WI38 (cell line): ENCODE results near the gene TFDP2.
A peak's percentile ranks its signal among the peaks of the same experiment; 100 is the strongest.
"Not testable (repeated sequence)": the region's sequence is repeated elsewhere in the genome, so short reads cannot be mapped to it uniquely, and the experiment has no call there.

Experiments
- H3K4me3 ChIP-seq: 2 replicates; pipeline ENCODE4 v1.5.1; 2011; ENCODE audit warnings: low read depth, mild to moderate bottlenecking, control low read depth, low read length
- CTCF ChIP-seq: IDR thresholded peaks from 2 replicates; pipeline ENCODE4 v1.5.1; 2012; ENCODE audit warnings: low read depth, mild to moderate bottlenecking, control low read depth, low read length

The TFDP2 gene

GRCh38 chr3:141914311-141914710 lies 235.0 kb downstream of the TFDP2 start:
- TF ChIP-seq CTCF, result no peak
- no peak overlapping the region for H3K4me3 ChIP-seq

GRCh38 chr3:141913150-141913811 lies 236.1 kb downstream of the TFDP2 start:
- H3K4me3 ChIP-seq, result no peak overlapping the region
- TF ChIP-seq CTCF, result peak; percentile 55

GRCh38 chr3:141909986-141910385 lies 239.4 kb downstream of the TFDP2 start:
- H3K4me3 ChIP-seq, result not testable (repeated sequence)

GRCh38 chr3:141909408-141909807 lies 239.9 kb downstream of the TFDP2 start:
- no peak for TF ChIP-seq CTCF
- H3K4me3 ChIP-seq, result no peak overlapping the region

GRCh38 chr3:141905129-141905528 lies 244.2 kb downstream of the TFDP2 start:
- H3K4me3 ChIP-seq, result no peak overlapping the region
- TF ChIP-seq CTCF, result no peak

GRCh38 chr3:141904203-141904602 lies 245.1 kb downstream of the TFDP2 start:
- TF ChIP-seq CTCF, result no peak
- no peak overlapping the region for H3K4me3 ChIP-seq

GRCh38 chr3:141901914-141902313 lies 247.4 kb downstream of the TFDP2 start:
- no peak for TF ChIP-seq CTCF
- no peak overlapping the region for H3K4me3 ChIP-seq

GRCh38 chr3:141900343-141900742 lies 249.0 kb downstream of the TFDP2 start:
- no peak overlapping the region for H3K4me3 ChIP-seq
- TF ChIP-seq CTCF, result no peak
